H1 (cell line): Measurements from ENCODE around the gene AIF1L. TPM values are rescaled to one million over a fixed set of nuclear protein-coding genes. Genes with fewer than 3 reads are reported as not detected.

Experiments
- CTCF ChIA-PET: fragments of 300-600 bp; sonication (Branson Sonifier 250); formaldehyde crosslinking; loops from one replicate; lab custom pipeline; 2021; ENCODE audit not compliant: partially characterized antibody; lab: Charles Lee
- POLR2A ChIA-PET: fragments of 300-600 bp; sonication (Branson Sonifier 250); formaldehyde crosslinking; loops from one replicate; lab custom pipeline; 2021; ENCODE audit warnings: inconsistent platforms; ENCODE audit not compliant: partially characterized antibody; lab: Charles Lee
- DNase-seq, 2 experiments: peaks; one replicate each; pipeline versions ENCODE4 v3.0.0 to v3.0.0-alpha.2; 2010 to 2022; ENCODE audit warnings: low spot score in 2 of 2, low read depth in 1 of 2, mixed read lengths in 1 of 2
- FAIRE-seq: peaks from 2 replicates; lab custom pipeline; 2011; peaks lifted over from hg19 to GRCh38; lab: Jason Lieb, UNC
- H2AFZ ChIP-seq: 2 replicates; pipeline ENCODE4 v1.8.1; 2012; ENCODE audit warnings: low read length, inconsistent platforms
- H2AK5ac ChIP-seq: 2 replicates; pipeline ENCODE4 v1.6.1; 2013; ENCODE audit warnings: low read depth, low read length
- H2BK120ac ChIP-seq: replicated peaks from 2 replicates; pipeline ENCODE3; 2013; ENCODE audit warnings: low read depth, low read length, inconsistent platforms
- H2BK12ac ChIP-seq: 2 replicates; pipeline ENCODE4 v1.6.1; 2013; ENCODE audit warnings: low read depth, low read length
- H2BK15ac ChIP-seq: 2 replicates; pipeline ENCODE4 v1.6.1; 2013; ENCODE audit warnings: low read length
- H2BK20ac ChIP-seq: 2 replicates; pipeline ENCODE4 v1.6.1; 2013; ENCODE audit warnings: low read length
- H2BK5ac ChIP-seq: 2 replicates; pipeline ENCODE4 v1.6.1; 2013; ENCODE audit warnings: low read depth, low read length
- H3K14ac ChIP-seq: 2 replicates; pipeline ENCODE4 v1.6.1; 2013; ENCODE audit warnings: inconsistent platforms; ENCODE audit not compliant: insufficient read length
- H3K18ac ChIP-seq: 2 replicates; pipeline ENCODE4 v1.6.1; 2013; ENCODE audit warnings: low read length; ENCODE audit errors: extremely low read depth
- H3K23ac ChIP-seq: 2 replicates; pipeline ENCODE4 v1.6.1; 2013; ENCODE audit warnings: inconsistent platforms; ENCODE audit not compliant: insufficient read length
- H3K23me2 ChIP-seq: 2 replicates; pipeline ENCODE4 v1.6.1; 2013; ENCODE audit warnings: low read depth, low read length
- H3K27ac ChIP-seq: 2 replicates; pipeline ENCODE4 v1.6.1; 2011; ENCODE audit warnings: low read depth, low read length, inconsistent platforms
- H3K27me3 ChIP-seq, 4 experiments: replicated peaks in 1 of 4; 1 replicate in 1 of 4; 2 replicates in 3 of 4; pipeline versions ENCODE4 v1.6.1 to v1.8.1; 2011 to 2013; ENCODE audit warnings: low read length in 3 of 4, mild to moderate bottlenecking in 3 of 4, inconsistent platforms in 2 of 4, mixed read lengths in 2 of 4, moderate library complexity in 1 of 4; ENCODE audit not compliant: control insufficient read depth in 3 of 4, insufficient read depth in 3 of 4; ENCODE audit errors: extremely low read depth in 1 of 4
- H3K36me3 ChIP-seq, 4 experiments: 2 replicates each; pipeline versions ENCODE4 v1.6.1 to v1.8.1; 2011 to 2013; ENCODE audit warnings: mild to moderate bottlenecking in 4 of 4, low read length in 3 of 4, moderate library complexity in 2 of 4, control low read depth in 1 of 4, inconsistent platforms in 1 of 4; ENCODE audit not compliant: insufficient read depth in 4 of 4, control insufficient read depth in 2 of 4
- H3K4ac ChIP-seq: replicated peaks from 2 replicates; pipeline ENCODE3; 2013; ENCODE audit warnings: low read length, low read depth, mixed read lengths, inconsistent platforms; ENCODE audit not compliant: insufficient read length
- H3K4me1 ChIP-seq, 4 experiments: replicated peaks in 1 of 4; 1 replicate in 1 of 4; 2 replicates in 3 of 4; pipeline versions ENCODE4 v1.6.1 to v1.8.1; 2011 to 2013; ENCODE audit warnings: low read length in 3 of 4, inconsistent platforms in 2 of 4, mixed read lengths in 1 of 4; ENCODE audit not compliant: insufficient read depth in 4 of 4, control insufficient read depth in 3 of 4
- H3K4me2 ChIP-seq, 2 experiments: 2 replicates each; pipeline versions ENCODE4 v1.6.1 to v1.8.1; 2011 to 2013; ENCODE audit warnings: low read depth in 2 of 2, low read length in 2 of 2, control low read depth in 1 of 2, inconsistent platforms in 1 of 2, mild to moderate bottlenecking in 1 of 2; ENCODE audit not compliant: insufficient read depth in 1 of 2
- H3K4me3 ChIP-seq, 4 experiments: fragments of 200-600, 300-600 bp in 1 of 4; sonication (generic), shearing (Covaris generic), sonication (Bioruptor Twin) in 1 of 4; 2 replicates each; pipeline versions ENCODE4 v1.5.1 to v1.8.1; 2011 to 2016; ENCODE audit warnings: low read length in 4 of 4, low read depth in 3 of 4, control low read depth in 2 of 4, inconsistent platforms in 2 of 4, mild to moderate bottlenecking in 2 of 4, mixed read lengths in 1 of 4, moderate library complexity in 1 of 4; ENCODE audit not compliant: insufficient read depth in 2 of 4; ENCODE audit errors: extremely low read depth in 1 of 4
- H3K56ac ChIP-seq: replicated peaks from 2 replicates; pipeline ENCODE3; 2013; ENCODE audit warnings: low read depth, mild to moderate bottlenecking, mixed read lengths, low read length, inconsistent platforms; ENCODE audit not compliant: insufficient read length
- H3K79me1 ChIP-seq: 2 replicates; pipeline ENCODE4 v1.6.1; 2013; ENCODE audit warnings: low read depth, low read length, control low read depth
- H3K79me2 ChIP-seq, 2 experiments: 2 replicates each; pipeline versions ENCODE4 v1.6.1 to v1.8.1; 2012 to 2013; ENCODE audit warnings: low read length in 2 of 2, mild to moderate bottlenecking in 2 of 2, inconsistent platforms in 1 of 2; ENCODE audit not compliant: insufficient read depth in 2 of 2, control insufficient read depth in 1 of 2
- H3K9ac ChIP-seq, 4 experiments: replicated peaks in 1 of 4; 1 replicate in 1 of 4; 2 replicates in 3 of 4; pipeline versions ENCODE4 v1.6.1 to v1.8.1; 2011 to 2013; ENCODE audit warnings: low read depth in 3 of 4, low read length in 3 of 4, control low read depth in 2 of 4, mild to moderate bottlenecking in 2 of 4, moderate library complexity in 2 of 4, inconsistent platforms in 1 of 4; ENCODE audit errors: extremely low read depth in 1 of 4
- H3K9me3 ChIP-seq, 2 experiments: 2 replicates each; pipeline versions ENCODE4 v1.6.1 to v1.8.1; 2012 to 2013; ENCODE audit warnings: mild to moderate bottlenecking in 2 of 2, moderate library complexity in 2 of 2, control low read depth in 1 of 2, inconsistent platforms in 1 of 2, low read depth in 1 of 2, low read length in 1 of 2, mixed read lengths in 1 of 2; ENCODE audit not compliant: insufficient read depth in 2 of 2
- H4K20me1 ChIP-seq, 2 experiments: replicated peaks in 1 of 2; 2 replicates each; pipeline versions ENCODE3 to v1.8.1; 2011 to 2013; ENCODE audit warnings: inconsistent platforms in 2 of 2, low read length in 2 of 2, mild to moderate bottlenecking in 1 of 2; ENCODE audit not compliant: insufficient read depth in 2 of 2, control insufficient read depth in 1 of 2
- H4K5ac ChIP-seq: 2 replicates; pipeline ENCODE4 v1.6.1; 2013; ENCODE audit warnings: low read length, low read depth, mixed read lengths, inconsistent platforms; ENCODE audit not compliant: insufficient read length
- H4K8ac ChIP-seq: 2 replicates; pipeline ENCODE4 v1.8.0; 2013; ENCODE audit warnings: mild to moderate bottlenecking, moderate library complexity, low read length, inconsistent platforms; ENCODE audit not compliant: insufficient read depth; ENCODE audit errors: extremely low read depth
- H4K91ac ChIP-seq: replicated peaks from 2 replicates; pipeline ENCODE3; 2013; ENCODE audit warnings: low read length, mixed read lengths, inconsistent platforms; ENCODE audit not compliant: insufficient read length
- CREB1 ChIP-seq: IDR thresholded peaks from 2 replicates; pipeline ENCODE4 v1.6.1; 2012; ENCODE audit warnings: inconsistent platforms
- JUND ChIP-seq: IDR thresholded peaks from 2 replicates; pipeline ENCODE4 v1.6.1; 2011; ENCODE audit warnings: mild to moderate bottlenecking, improper control_type of control experiment, low read length
- POLR2AphosphoS5 ChIP-seq: IDR thresholded peaks from 2 replicates; pipeline ENCODE4 v1.6.1; 2011; ENCODE audit warnings: low read depth, low read length
- TAF7 ChIP-seq: optimal IDR thresholded peaks from 2 replicates; pipeline ENCODE3; 2011; ENCODE audit warnings: low read depth, mild to moderate bottlenecking, inconsistent platforms, low read length, moderate library complexity, borderline replicate concordance
- WGBS, 2 experiments: shearing (Covaris generic) in 1 of 2; methylation state at CpG; one replicate each; pipeline versions ENCODE4 v1.1.6 to v1.1.7; 2013 to 2015; ENCODE audit warnings: low lambda C conversion rate in 2 of 2, mixed read lengths in 2 of 2, inconsistent platforms in 1 of 2, low coverage in 1 of 2, missing lambda C conversion rate in 1 of 2; ENCODE audit not compliant: insufficient replicate concordance in 2 of 2, insufficient coverage in 1 of 2, insufficient read length in 1 of 2; ENCODE audit errors: extremely low coverage in 1 of 2, missing lambda C conversion rate in 1 of 2; 5-methylcytosine and 5-hydroxymethylcytosine counted together
- polyA plus RNA-seq, 7 experiments: library from polyadenylated mRNA; depleted of rRNA in 3 of 7; stranded (reverse) in 5 of 7; unstranded in 2 of 7; fragments of >200 nt in 5 of 7; fragments of 200-250 nt in 2 of 7; gene quantifications; 1 replicate in 5 of 7; 2 replicates in 1 of 7; 4 replicates in 1 of 7; pipeline versions ENCODE4 v1.2.1 to v1.2.3, GENCODE V29; 2011 to 2013; ENCODE audit warnings: missing spikeins in 2 of 7, mixed read lengths in 2 of 7
- total RNA-seq: library from RNA; stranded (reverse); fragmentation: NEBNext Ultra II Directional; extraction: Animal tissue kit (Norgen Biotek cat#: 25700); gene quantifications from 2 replicates; pipeline ENCODE4 v1.2.1, GENCODE V29; 2021

The AIF1L gene
- total and polyA plus RNA-seq, 2 of the 8 experiments (the other 6 are each of a cell fraction or from before 2014, with no cell fraction given): 70.7 to 149 TPM

DNA sequence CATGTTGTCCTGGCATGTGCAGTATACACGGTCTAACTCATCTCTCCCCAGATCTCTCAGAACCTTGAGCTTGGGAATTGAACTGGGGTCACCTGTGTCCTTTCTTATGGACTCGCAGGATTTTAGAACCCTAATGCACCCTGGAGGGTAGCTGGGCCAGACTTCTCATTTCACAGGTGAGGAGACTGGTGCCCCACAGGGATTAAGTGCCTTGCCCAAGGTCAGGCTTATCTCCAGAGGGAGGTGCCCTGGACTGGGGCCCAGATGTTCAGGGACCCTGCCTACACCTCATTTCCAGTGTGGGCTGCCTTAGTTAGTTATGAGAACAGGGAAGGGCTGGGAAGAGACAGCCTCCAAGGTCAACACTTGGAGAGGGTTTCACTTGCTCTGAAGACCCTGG lies 25.0 kb downstream of the AIF1L start:
- POLR2A ChIA-PET: interaction anchor here (1.0 to 32.4 kb wide), 2 partner anchors 18 to 106 kb away, joined by 3 to 751 read pairs; partner anchors contain the start of gene AIF1L
- no peak overlapping the region for H3K23ac ChIP-seq
- no peak for FAIRE-seq

More for the DNA sequence above, 25.0 kb downstream of the AIF1L start:
- H2AFZ ChIP-seq: no peak overlapping the region
- H3K4me1 ChIP-seq: 0 out of 7 replicates have a peak, but pooled peaks cover 0 to 3% (median 0%) of the 10 kb centered on the region in 4 experiments
- H3K79me2 ChIP-seq: peaks cover 0 to 9% of the 10 kb centered on the region in 2 experiments; a peak in 2 of 4 replicates
- no peak overlapping the region for H2BK15ac ChIP-seq
- H2BK5ac ChIP-seq: no peak overlapping the region
- no peak overlapping the region for H3K14ac ChIP-seq
- no peak overlapping the region for H2BK120ac ChIP-seq
- peaks cover 7% of the 10 kb centered on the region; the same call in 1 of the 2 replicates for H3K23me2 ChIP-seq
- peaks cover 6% of the 10 kb centered on the region for H3K79me1 ChIP-seq
- H2BK12ac ChIP-seq: no peak overlapping the region
- no peak overlapping the region for H4K8ac ChIP-seq
- H3K4me2 ChIP-seq: no peak overlapping the region
- 93% methylated on average over 2 of the region's 2 CpGs; no CpG with 5 or more reads in 1 of the 2 experiments for WGBS, 2 experiments
- H2AK5ac ChIP-seq: no peak overlapping the region
- H4K91ac ChIP-seq: no peak overlapping the region
- no peaks in the 10 kb centered on the region for H3K9me3 ChIP-seq
- TF ChIP-seq TAF7 (no peak), POLR2AphosphoS5 (no peak), JUND (no peak), CREB1 (no peak)
- peaks cover 15 to 47% (median 37%) of the 10 kb centered on the region in 4 experiments; a peak in 7 of 8 replicates for H3K36me3 ChIP-seq
- no peak overlapping the region for H3K4ac ChIP-seq
- H3K9ac ChIP-seq: no peak overlapping the region
- no peak overlapping the region for H4K5ac ChIP-seq
- H3K18ac ChIP-seq: no peak overlapping the region
- CTCF ChIA-PET: no interaction called here
- no peak overlapping the region for H3K4me3 ChIP-seq
- H4K20me1 ChIP-seq: no peaks in the 10 kb centered on the region
- DNase-seq: no peak
- no peak overlapping the region for H3K27ac ChIP-seq
- H2BK20ac ChIP-seq: no peak overlapping the region
- H3K27me3 ChIP-seq: no peaks in the 10 kb centered on the region
- no peak overlapping the region for H3K56ac ChIP-seq
